PFSK-1 (cell line): Measurements from ENCODE around the gene GORASP2.

Experiments
- FOXP2 ChIP-seq: optimal IDR thresholded peaks from 2 replicates; pipeline ENCODE3; 2011; ENCODE audit warnings: borderline replicate concordance, control low read depth, inconsistent platforms; ENCODE audit not compliant: insufficient read depth; ENCODE audit errors: extremely low read length, extremely low read depth
- POLR2AphosphoS5 ChIP-seq: IDR thresholded peaks from 2 replicates; pipeline ENCODE4 v1.6.1; 2012; ENCODE audit warnings: low read depth, mild to moderate bottlenecking, control low read depth, low read length, moderate library complexity
- SIN3A ChIP-seq: IDR thresholded peaks from 2 replicates; pipeline ENCODE4 v1.6.1; 2012; ENCODE audit warnings: mild to moderate bottlenecking, low read length, moderate library complexity, borderline replicate concordance; ENCODE audit not compliant: insufficient read depth
- TAF1 ChIP-seq: IDR thresholded peaks from 2 replicates; pipeline ENCODE4 v1.6.1; 2012; ENCODE audit warnings: low read length, control low read depth, borderline replicate concordance; ENCODE audit not compliant: insufficient read depth
- TF ChIP-seq, protein P1 (sequence below), 2 experiments: IDR thresholded peaks; 2 replicates each; pipeline versions ENCODE4 v1.6.1 to v1.8.0; 2011 to 2012; ENCODE audit warnings: low read depth in 2 of 2, low read length in 2 of 2, control low read depth in 1 of 2, inconsistent platforms in 1 of 2, mild to moderate bottlenecking in 1 of 2, moderate library complexity in 1 of 2; ENCODE audit not compliant: insufficient read depth in 1 of 2

The GORASP2 gene

DNA sequence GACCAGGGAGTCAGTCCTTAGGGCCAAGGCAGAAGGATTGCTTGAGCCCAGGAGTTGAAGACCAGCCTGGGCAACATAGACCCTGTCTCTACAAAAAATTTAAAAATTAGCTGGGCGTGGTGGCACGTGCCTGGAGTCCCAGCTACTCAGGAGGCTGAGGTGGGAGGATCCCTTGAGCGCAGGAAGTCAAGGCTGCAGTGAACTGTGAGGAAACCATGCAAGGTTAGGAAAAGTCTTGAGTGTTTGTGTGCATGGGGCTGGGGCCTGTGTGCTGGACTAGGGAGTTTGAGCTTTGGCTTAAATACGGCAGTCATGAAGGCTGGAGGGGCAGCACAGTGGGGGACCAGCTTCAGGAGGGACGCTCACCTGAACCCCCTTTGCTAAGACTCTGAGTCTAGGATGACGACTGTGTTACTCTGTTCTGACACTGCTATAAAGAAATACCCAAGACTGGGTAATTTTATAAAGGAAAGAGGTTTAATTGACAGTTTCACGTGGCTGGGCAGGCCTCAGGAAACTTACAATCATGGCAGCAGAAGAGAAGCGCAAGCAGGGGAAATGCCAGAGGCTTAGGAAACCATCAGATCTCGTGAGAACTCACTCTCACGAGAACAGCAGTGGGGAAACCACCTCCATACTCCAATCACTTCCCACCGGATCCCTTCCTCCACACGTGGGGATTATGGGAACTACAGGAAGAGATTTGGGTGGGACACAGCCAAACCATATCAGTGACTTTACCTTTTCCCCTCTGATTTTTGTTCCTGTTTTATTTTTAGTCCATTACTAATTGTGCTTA lies 39.4 kb downstream of the GORASP2 start:
- no peak for TF ChIP-seq TAF1
- TF ChIP-seq, protein P1, sequence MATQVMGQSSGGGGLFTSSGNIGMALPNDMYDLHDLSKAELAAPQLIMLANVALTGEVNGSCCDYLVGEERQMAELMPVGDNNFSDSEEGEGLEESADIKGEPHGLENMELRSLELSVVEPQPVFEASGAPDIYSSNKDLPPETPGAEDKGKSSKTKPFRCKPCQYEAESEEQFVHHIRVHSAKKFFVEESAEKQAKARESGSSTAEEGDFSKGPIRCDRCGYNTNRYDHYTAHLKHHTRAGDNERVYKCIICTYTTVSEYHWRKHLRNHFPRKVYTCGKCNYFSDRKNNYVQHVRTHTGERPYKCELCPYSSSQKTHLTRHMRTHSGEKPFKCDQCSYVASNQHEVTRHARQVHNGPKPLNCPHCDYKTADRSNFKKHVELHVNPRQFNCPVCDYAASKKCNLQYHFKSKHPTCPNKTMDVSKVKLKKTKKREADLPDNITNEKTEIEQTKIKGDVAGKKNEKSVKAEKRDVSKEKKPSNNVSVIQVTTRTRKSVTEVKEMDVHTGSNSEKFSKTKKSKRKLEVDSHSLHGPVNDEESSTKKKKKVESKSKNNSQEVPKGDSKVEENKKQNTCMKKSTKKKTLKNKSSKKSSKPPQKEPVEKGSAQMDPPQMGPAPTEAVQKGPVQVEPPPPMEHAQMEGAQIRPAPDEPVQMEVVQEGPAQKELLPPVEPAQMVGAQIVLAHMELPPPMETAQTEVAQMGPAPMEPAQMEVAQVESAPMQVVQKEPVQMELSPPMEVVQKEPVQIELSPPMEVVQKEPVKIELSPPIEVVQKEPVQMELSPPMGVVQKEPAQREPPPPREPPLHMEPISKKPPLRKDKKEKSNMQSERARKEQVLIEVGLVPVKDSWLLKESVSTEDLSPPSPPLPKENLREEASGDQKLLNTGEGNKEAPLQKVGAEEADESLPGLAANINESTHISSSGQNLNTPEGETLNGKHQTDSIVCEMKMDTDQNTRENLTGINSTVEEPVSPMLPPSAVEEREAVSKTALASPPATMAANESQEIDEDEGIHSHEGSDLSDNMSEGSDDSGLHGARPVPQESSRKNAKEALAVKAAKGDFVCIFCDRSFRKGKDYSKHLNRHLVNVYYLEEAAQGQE (IDR thresholded peaks at IDR 0.05; ENCODE audit: insufficient read depth in 1 of 2, low read depth in 2 of 2, low read length in 2 of 2) = no peak
- no peak for TF ChIP-seq POLR2AphosphoS5
- no peak for TF ChIP-seq FOXP2
- no peak for TF ChIP-seq SIN3A

DNA sequence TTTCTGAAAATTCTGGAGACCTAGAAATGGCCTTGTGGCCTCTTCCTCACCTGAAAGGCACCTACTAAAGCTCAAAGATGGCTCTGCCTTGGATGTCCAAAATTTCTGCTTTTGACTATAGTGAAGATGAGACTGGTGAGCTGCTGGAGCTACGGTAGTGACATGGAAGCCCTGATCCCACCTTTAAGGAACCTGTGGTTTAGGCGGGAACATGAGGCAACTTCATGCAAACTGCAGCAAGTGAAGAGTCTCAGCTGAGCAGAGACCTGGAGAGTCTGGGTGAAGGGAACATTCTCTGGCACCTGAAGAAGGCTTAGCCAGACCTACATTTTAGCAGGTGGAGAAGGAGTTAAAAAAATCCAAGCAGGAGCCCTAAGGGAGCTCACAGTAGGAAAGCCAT lies 40.0 kb downstream of the GORASP2 start:
- TF ChIP-seq, protein P1 (IDR thresholded peaks at IDR 0.05; ENCODE audit: insufficient read depth in 1 of 2, low read depth in 2 of 2, low read length in 2 of 2) = no peak
- TF ChIP-seq POLR2AphosphoS5 (no peak), SIN3A (no peak), TAF1 (no peak), FOXP2 (no peak)

DNA sequence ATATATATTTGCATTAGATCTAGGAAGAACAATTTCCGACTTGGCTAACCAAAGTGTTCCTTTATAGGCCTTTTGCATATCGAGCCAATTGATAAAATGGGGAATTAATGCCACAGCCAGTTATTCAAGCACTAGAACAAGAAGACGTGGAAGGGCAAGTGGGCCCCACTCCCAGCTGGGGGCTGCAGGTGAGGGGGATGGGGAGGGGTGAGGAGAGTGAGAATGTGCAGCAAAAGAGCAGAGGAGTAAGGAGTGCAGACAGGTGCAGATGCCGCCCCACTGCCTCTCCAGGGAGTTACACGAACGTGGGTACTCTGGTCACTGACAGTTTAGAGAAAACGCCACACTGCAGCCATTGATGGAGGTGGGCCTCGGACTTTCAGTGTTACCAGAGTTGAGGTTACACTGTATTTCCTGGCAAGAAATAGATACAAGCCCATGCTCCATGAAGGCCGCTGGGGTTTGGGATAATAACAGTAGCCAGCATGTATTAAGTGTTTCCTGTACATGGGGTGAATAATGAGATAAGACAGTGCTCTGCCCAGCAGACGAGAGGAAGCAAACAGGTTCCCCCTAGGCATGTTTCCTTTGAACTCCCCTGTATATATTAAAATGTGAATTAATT lies 40.9 kb downstream of the GORASP2 start:
- no peak for TF ChIP-seq FOXP2
- no peak for TF ChIP-seq SIN3A
- TF ChIP-seq, protein P1 (IDR thresholded peaks at IDR 0.05; ENCODE audit: insufficient read depth in 1 of 2, low read depth in 2 of 2, low read length in 2 of 2) = no peak
- no peak for TF ChIP-seq TAF1
- no peak for TF ChIP-seq POLR2AphosphoS5

DNA sequence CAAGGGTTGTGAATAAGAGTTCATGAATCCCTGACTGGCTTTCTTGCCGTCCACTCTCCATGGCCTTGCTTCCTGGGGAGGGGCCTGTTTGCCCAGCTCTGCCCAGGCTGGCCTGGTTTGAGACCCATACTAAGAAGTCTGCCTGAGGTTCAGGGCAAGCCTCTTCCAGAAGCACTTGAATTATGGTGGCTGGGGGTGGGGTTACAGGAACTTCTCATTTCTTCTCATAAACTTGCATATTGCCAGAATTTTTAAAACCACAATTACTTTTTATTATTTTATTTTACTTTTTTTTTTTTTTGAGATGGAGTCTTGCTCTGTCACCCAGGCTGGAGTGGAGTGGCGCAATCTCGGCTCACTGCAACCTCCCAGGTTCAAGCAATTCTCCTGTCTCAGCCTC lies 42.0 kb downstream of the GORASP2 start:
- TF ChIP-seq TAF1 (no peak), FOXP2 (no peak), POLR2AphosphoS5 (no peak), SIN3A (no peak)
- TF ChIP-seq, protein P1 (IDR thresholded peaks at IDR 0.05; ENCODE audit: insufficient read depth in 1 of 2, low read depth in 2 of 2, low read length in 2 of 2) = no peak
